CD14-positive monocyte (primary cell): Measurements from ENCODE around the gene FKBP9. TPM values are rescaled to one million over a fixed set of nuclear protein-coding genes. Genes with fewer than 3 reads are reported as not detected.
"Not testable (repeated sequence)": the region's sequence is repeated elsewhere in the genome, so short reads cannot be mapped to it uniquely, and the experiment has no call there.

ENCODE experiments used
- DNase-seq, 3 donors: peaks; one replicate each; pipeline ENCODE4 v3.0.0-alpha.2; 2011 to 2022
- H2AFZ ChIP-seq: 2 replicates; pipeline ENCODE4 v1.6.0; 2012; ENCODE audit warnings: mild to moderate bottlenecking, low read depth, low read length, inconsistent platforms; ENCODE audit not compliant: insufficient read depth, poor library complexity, severe bottlenecking
- H3K27ac ChIP-seq, 2 donors: 1 replicate in 1 of 2; 2 replicates in 1 of 2; pipeline ENCODE4 v1.5.1; 2012 to 2013; ENCODE audit warnings: low read length in 2 of 2, control low read depth in 1 of 2, inconsistent platforms in 1 of 2, low read depth in 1 of 2, mild to moderate bottlenecking in 1 of 2
- H3K27me3 ChIP-seq, 2 donors: one replicate each; pipeline versions ENCODE4 v1.6.0 to v1.6.1; 2011 to 2013; ENCODE audit warnings: low read length in 2 of 2; ENCODE audit not compliant: control insufficient read depth in 2 of 2, insufficient read depth in 2 of 2
- H3K36me3 ChIP-seq, 2 donors: replicated peaks in 1 of 2; 1 replicate in 1 of 2; 2 replicates in 1 of 2; pipeline versions ENCODE4 v1.5.1 to v1.6.1; 2012 to 2013; ENCODE audit warnings: low read length in 2 of 2, control low read depth in 1 of 2, inconsistent platforms in 1 of 2, mild to moderate bottlenecking in 1 of 2; ENCODE audit not compliant: insufficient read depth in 2 of 2, control insufficient read depth in 1 of 2
- H3K4me1 ChIP-seq, 2 donors: 1 replicate in 1 of 2; 2 replicates in 1 of 2; pipeline versions ENCODE4 v1.5.1 to v1.6.1; 2012 to 2013; ENCODE audit warnings: low read length in 2 of 2, control low read depth in 1 of 2, inconsistent platforms in 1 of 2, mild to moderate bottlenecking in 1 of 2, moderate library complexity in 1 of 2; ENCODE audit not compliant: insufficient read depth in 2 of 2, control insufficient read depth in 1 of 2
- H3K4me2 ChIP-seq: replicated peaks from 2 replicates; pipeline ENCODE3; 2012; ENCODE audit warnings: low read length, moderate library complexity, mild to moderate bottlenecking; ENCODE audit not compliant: poor library complexity, severe bottlenecking; ENCODE audit errors: extremely low read depth
- H3K4me3 ChIP-seq, 3 experiments: fragments of 200-600 bp in 1 of 3; sonication (generic) in 1 of 3; replicated peaks in 1 of 3; 1 replicate in 2 of 3; 2 replicates in 1 of 3; pipeline ENCODE4 v1.5.1; 2011 to 2013; ENCODE audit warnings: low read length in 3 of 3, mild to moderate bottlenecking in 3 of 3, control low read depth in 2 of 3, low read depth in 2 of 3, inconsistent platforms in 1 of 3, moderate library complexity in 1 of 3
- H3K79me2 ChIP-seq: 2 replicates; pipeline ENCODE4 v1.6.0; 2012; ENCODE audit warnings: mild to moderate bottlenecking, control low read depth, inconsistent platforms, low read length, moderate library complexity; ENCODE audit not compliant: insufficient read depth
- H3K9ac ChIP-seq: 2 replicates; pipeline ENCODE4 v1.6.0; 2017; ENCODE audit warnings: low read length, mild to moderate bottlenecking; ENCODE audit not compliant: insufficient read depth, poor library complexity, severe bottlenecking
- H3K9me3 ChIP-seq, 2 donors: replicated peaks in 1 of 2; 1 replicate in 1 of 2; 2 replicates in 1 of 2; pipeline versions ENCODE4 v1.5.1 to v1.6.1; 2012 to 2013; ENCODE audit warnings: low read length in 2 of 2, control low read depth in 1 of 2; ENCODE audit not compliant: control insufficient read depth in 1 of 2, insufficient read depth in 1 of 2
- H4K20me1 ChIP-seq: 2 replicates; pipeline ENCODE4 v1.6.0; 2012; ENCODE audit warnings: mild to moderate bottlenecking, low read length, control low read depth, moderate library complexity; ENCODE audit not compliant: insufficient read depth
- H3K27ac Mint-ChIP-seq, 7 donors: one replicate each; pipeline ENCODE4 v1.8.0; 2020; ENCODE audit warnings: mild to moderate bottlenecking in 7 of 7, mixed read lengths in 7 of 7, moderate library complexity in 6 of 7, inconsistent platforms in 2 of 7
- H3K27me3 Mint-ChIP-seq, 3 donors: one replicate each; pipeline ENCODE4 v1.8.0; 2021 to 2022; ENCODE audit warnings: low read depth in 3 of 3, mild to moderate bottlenecking in 3 of 3, mixed read lengths in 3 of 3, moderate library complexity in 3 of 3, inconsistent platforms in 1 of 3
- H3K36me3 Mint-ChIP-seq, 2 donors: one replicate each; pipeline ENCODE4 v1.8.0; 2020; ENCODE audit warnings: mixed read lengths in 2 of 2, inconsistent platforms in 1 of 2, mild to moderate bottlenecking in 1 of 2
- H3K4me1 Mint-ChIP-seq: one replicate; pipeline ENCODE4 v1.8.0; 2020; ENCODE audit warnings: mild to moderate bottlenecking, mixed read lengths
- H3K4me3 Mint-ChIP-seq, 2 donors: one replicate each; pipeline ENCODE4 v1.8.0; 2020; ENCODE audit warnings: mild to moderate bottlenecking in 2 of 2, mixed read lengths in 2 of 2, moderate library complexity in 1 of 2
- H3K9me3 Mint-ChIP-seq, 7 donors: one replicate each; pipeline ENCODE4 v1.8.0; 2020 to 2022; ENCODE audit warnings: mixed read lengths in 7 of 7, mild to moderate bottlenecking in 6 of 7, moderate library complexity in 6 of 7, inconsistent platforms in 2 of 7
- CTCF ChIP-seq: fragments of 200-600 bp; IDR thresholded peaks from one replicate; pipeline ENCODE4 v1.8.0; 2022; ENCODE audit warnings: antibody characterized with exemption, mild to moderate bottlenecking
- WGBS: methylation state at CpG from one replicate; pipeline ENCODE4 v1.1.5; 2013; ENCODE audit warnings: missing lambda C conversion rate; ENCODE audit not compliant: insufficient coverage; 5-methylcytosine and 5-hydroxymethylcytosine counted together
- intact Hi-C, 2 donors: fragments of 100-400 bp; cut with micrococcal nuclease; formaldehyde crosslinking; loops; one replicate each; pipeline versions ENCODE4 v1.15.0 to v1.15.1; 2023
- polyA plus RNA-seq, 3 donors: library from polyadenylated mRNA; depleted of rRNA in 1 of 3; unstranded in 2 of 3; stranded (reverse) in 1 of 3; fragments of 300-500 nt in 2 of 3; fragments of >200 nt in 1 of 3; fragmentation: Illumina TruSeq in 2 of 3; gene quantifications; 1 replicate in 2 of 3; 2 replicates in 1 of 3; pipeline ENCODE4 v1.2.3, GENCODE V29; 2012 to 2021

The FKBP9 gene
- polyA plus RNA-seq, 3 donors, result 2.9 to 5.6 (median 4.2) TPM

GRCh38 chr7:32964461-32965159 is 7.4 kb downstream of the FKBP9 start:
- H3K9me3 ChIP-seq, H3K4me1 ChIP-seq, H3K27me3 ChIP-seq, H3K79me2 ChIP-seq, H3K9me3 Mint-ChIP-seq, H2AFZ ChIP-seq, H3K36me3 ChIP-seq, H3K27ac ChIP-seq, H3K4me2 ChIP-seq, intact Hi-C loops, H3K27me3 Mint-ChIP-seq, H3K9ac ChIP-seq, H3K36me3 Mint-ChIP-seq, H3K4me3 ChIP-seq, H4K20me1 ChIP-seq: not testable (repeated sequence)
- Mint-ChIP-seq H3K27ac (peak overlapping the region in 2 of 7 donors; percentile 26 to 37), H3K4me1 (peaks cover 23% of the 10 kb centered on the region), H3K4me3 (peak overlapping the region; percentile 45 to 85)
- 10% methylated on average over 2 of the region's 8 CpGs for WGBS
- TF ChIP-seq CTCF, result peak; percentile 31
- peak in 1 of 3 donors; percentile 36 for DNase-seq

- H3K9me3 ChIP-seq, H3K36me3 ChIP-seq, H3K9ac ChIP-seq, H3K27me3 ChIP-seq, intact Hi-C loops, H3K9me3 Mint-ChIP-seq, H3K36me3 Mint-ChIP-seq, H2AFZ ChIP-seq, H3K4me2 ChIP-seq, H3K79me2 ChIP-seq, DNase-seq, H3K4me1 ChIP-seq, H4K20me1 ChIP-seq, H3K27me3 Mint-ChIP-seq: not testable (repeated sequence)
- Mint-ChIP-seq H3K27ac (peak overlapping the region in 1 of 7 donors; percentile 42), H3K4me3 (peak overlapping the region in 1 of 2 donors; percentile 87), H3K4me1 (peaks cover 30% of the 10 kb centered on the region)
- Histone ChIP-seq H3K4me3 (peak overlapping the region in 1 of 3 experiments; percentile 34), H3K27ac (peak overlapping the region in 1 of 2 donors; percentile 41)
- WGBS, result no CpG with 5 or more reads among the region's 5 CpGs
These were observed 9.4 kb downstream of the FKBP9 start for GRCh38 chr7:32966489-32967267.

- Mint-ChIP-seq H3K27ac (peak overlapping the region in 2 of 7 donors; percentile 5 to 21), H3K4me1 (peaks cover 34% of the 10 kb centered on the region), H3K4me3 (peak overlapping the region in 1 of 2 donors; percentile 87)
- H3K36me3 ChIP-seq, H4K20me1 ChIP-seq, DNase-seq, H3K36me3 Mint-ChIP-seq, H3K79me2 ChIP-seq, H3K27me3 Mint-ChIP-seq, intact Hi-C loops, H3K9ac ChIP-seq, H2AFZ ChIP-seq, H3K27me3 ChIP-seq, H3K9me3 Mint-ChIP-seq, H3K4me1 ChIP-seq, H3K9me3 ChIP-seq, H3K4me2 ChIP-seq: not testable (repeated sequence)
- H3K4me3 ChIP-seq, result peak overlapping the region in 1 of 3 experiments; percentile 34
- no CpG with 5 or more reads among the region's 4 CpGs for WGBS
- peak overlapping the region in 1 of 2 donors; percentile 41 for H3K27ac ChIP-seq
These were observed 10.0 kb downstream of the FKBP9 start for GRCh38 chr7:32967268-32967582.

- H3K4me1 ChIP-seq, H3K9me3 Mint-ChIP-seq, intact Hi-C loops, H3K9ac ChIP-seq, H4K20me1 ChIP-seq, H3K4me2 ChIP-seq, H2AFZ ChIP-seq, H3K27ac ChIP-seq, H3K4me3 ChIP-seq, H3K4me3 Mint-ChIP-seq, H3K27me3 Mint-ChIP-seq, H3K79me2 ChIP-seq, DNase-seq, H3K36me3 ChIP-seq, H3K9me3 ChIP-seq, H3K36me3 Mint-ChIP-seq, H3K27me3 ChIP-seq: not testable (repeated sequence)
- no CpG with 5 or more reads among the region's 3 CpGs for WGBS
- Mint-ChIP-seq H3K4me1 (peaks cover 24% of the 10 kb centered on the region), H3K27ac (peak overlapping the region in 3 of 7 donors; percentile 1 to 35 (median 11))
These were observed 14.7 kb downstream of the FKBP9 start for GRCh38 chr7:32971967-32972366.
